H1 (cell line): ENCODE results near the gene FGR. TPM values are rescaled to one million over a fixed set of nuclear protein-coding genes. Genes with fewer than 3 reads are reported as not detected.

ENCODE experiments used
- CHD1 ChIP-seq: IDR thresholded peaks from 2 replicates; pipeline ENCODE4 v1.6.1; 2012; ENCODE audit warnings: low read depth, low read length, improper control_type of control experiment
- TAF7 ChIP-seq: optimal IDR thresholded peaks from 2 replicates; pipeline ENCODE3; 2011; ENCODE audit warnings: low read depth, mild to moderate bottlenecking, inconsistent platforms, low read length, moderate library complexity, borderline replicate concordance
- polyA plus RNA-seq, 7 experiments: library from polyadenylated mRNA; depleted of rRNA in 3 of 7; stranded (reverse) in 5 of 7; unstranded in 2 of 7; fragments of >200 nt in 5 of 7; fragments of 200-250 nt in 2 of 7; gene quantifications; 1 replicate in 5 of 7; 2 replicates in 1 of 7; 4 replicates in 1 of 7; pipeline versions ENCODE4 v1.2.1 to v1.2.3, GENCODE V29; 2011 to 2013; ENCODE audit warnings: missing spikeins in 2 of 7, mixed read lengths in 2 of 7
- total RNA-seq: library from RNA; stranded (reverse); fragmentation: NEBNext Ultra II Directional; extraction: Animal tissue kit (Norgen Biotek cat#: 25700); gene quantifications from 2 replicates; pipeline ENCODE4 v1.2.1, GENCODE V29; 2021
- TF ChIP-seq, protein P1 (sequence below): IDR thresholded peaks from 2 replicates; pipeline ENCODE4 v1.6.1; 2012; ENCODE audit warnings: inconsistent platforms

FGR gene
- total and polyA plus RNA-seq, 2 of the 8 experiments (the other 6 are each of a cell fraction or from before 2014, with no cell fraction given) = 0.22 to 0.95 TPM

DNA sequence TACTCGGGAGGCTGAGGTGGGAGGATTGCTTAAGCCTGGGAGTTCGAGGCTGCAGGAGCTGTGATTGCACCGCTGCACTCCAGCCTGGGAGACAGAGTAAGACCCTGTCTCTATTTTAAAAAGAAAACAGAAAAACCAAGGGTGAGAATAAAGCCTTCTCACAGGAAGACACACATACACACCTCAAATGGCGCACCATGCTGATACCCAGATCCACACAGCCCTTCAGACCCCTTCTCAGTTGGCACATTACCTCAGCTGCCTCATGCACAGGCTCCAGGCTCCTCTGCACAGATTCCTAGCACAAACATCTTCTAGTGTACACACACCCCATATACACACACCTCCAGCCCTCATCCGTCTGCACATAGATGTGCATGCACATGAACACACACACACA is 7.9 kb downstream of the FGR start (continued):
- TF ChIP-seq CHD1 = no peak
- no peak for TF ChIP-seq TAF7
- TF ChIP-seq, protein P1, sequence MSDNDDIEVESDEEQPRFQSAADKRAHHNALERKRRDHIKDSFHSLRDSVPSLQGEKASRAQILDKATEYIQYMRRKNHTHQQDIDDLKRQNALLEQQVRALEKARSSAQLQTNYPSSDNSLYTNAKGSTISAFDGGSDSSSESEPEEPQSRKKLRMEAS = no peak
